22Rv1 (cell line): ENCODE data around the gene TMPO.
"Not testable (repeated sequence)": the region's sequence is repeated elsewhere in the genome, so short reads cannot be mapped to it uniquely, and the experiment has no call there.

Experiments
- H3K27ac ChIP-seq: fragments of 450-650 bp; 2 replicates; pipeline ENCODE4 v1.5.1; 2017
- CTCF ChIP-seq: fragments of 450-650 bp; IDR thresholded peaks from 2 replicates; pipeline ENCODE4 v1.5.1; 2017; ENCODE audit warnings: mild to moderate bottlenecking
- ZFX ChIP-seq: fragments of 450-650 bp; IDR thresholded peaks from 2 replicates; pipeline ENCODE4 v1.6.1; 2017; ENCODE audit warnings: antibody characterized with exemption, borderline replicate concordance

TMPO gene

GRCh38 chr12:98475565-98475908, 39.9 kb upstream of the TMPO start:
- TF ChIP-seq ZFX (no peak), CTCF (no peak)
- H3K27ac ChIP-seq, result no peak overlapping the region

- TF ChIP-seq ZFX (no peak), CTCF (no peak)
- no peak overlapping the region for H3K27ac ChIP-seq
Measured at GRCh38 chr12:98478606-98479005, 36.8 kb upstream of the TMPO start.

GRCh38 chr12:98483621-98484503, 31.5 kb upstream of the TMPO start:
- H3K27ac ChIP-seq, result no peak overlapping the region
- TF ChIP-seq ZFX (no peak), CTCF (no peak)

GRCh38 chr12:98485792-98486340, 29.5 kb upstream of the TMPO start:
- TF ChIP-seq ZFX (no peak), CTCF (no peak)
- H3K27ac ChIP-seq, result no peak overlapping the region

GRCh38 chr12:98488416-98488815, 27.0 kb upstream of the TMPO start:
- H3K27ac ChIP-seq, result not testable (repeated sequence)

GRCh38 chr12:98489176-98489575, 26.2 kb upstream of the TMPO start:
- no peak for TF ChIP-seq CTCF
- no peak for TF ChIP-seq ZFX
- no peak overlapping the region for H3K27ac ChIP-seq

- peak overlapping the region; percentile 63 for H3K27ac ChIP-seq
- no peak for TF ChIP-seq ZFX
- peak; percentile 99 for TF ChIP-seq CTCF
Measured at GRCh38 chr12:98490501-98491453, 24.6 kb upstream of the TMPO start.
